ENCODE data around the gene CACNA1F.

DNA sequence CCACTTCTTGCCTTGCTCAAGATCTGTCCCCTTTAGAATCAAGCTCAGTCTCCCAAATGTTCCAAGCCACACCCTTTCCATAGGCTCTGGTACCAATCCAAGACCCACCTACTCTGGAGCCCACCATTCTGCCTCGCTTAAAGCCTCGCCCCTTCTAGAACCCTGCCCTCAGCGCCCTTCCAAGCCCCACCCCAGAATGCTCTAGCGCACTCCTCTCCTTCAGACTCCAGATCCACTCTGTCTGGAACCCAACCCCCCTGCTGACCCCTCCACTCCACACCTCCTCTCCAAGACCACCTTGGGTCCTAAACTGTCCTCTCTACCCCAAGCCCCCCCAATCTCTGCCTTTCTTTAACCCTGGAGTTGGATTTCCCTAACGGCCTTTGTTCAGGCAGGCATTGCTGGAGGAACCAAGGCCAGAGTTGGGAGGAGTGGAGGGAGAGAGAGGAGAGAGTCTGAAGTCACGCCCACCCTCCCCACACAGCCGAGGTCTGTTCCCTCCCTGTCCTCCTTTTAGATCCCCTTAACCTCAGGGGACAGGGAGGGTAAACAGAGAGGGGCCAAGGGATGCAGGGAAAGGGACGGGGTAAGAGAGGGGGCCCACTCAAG lies 44.6 kb downstream of the CACNA1F start:
- TF ChIP-seq, protein P1, sequence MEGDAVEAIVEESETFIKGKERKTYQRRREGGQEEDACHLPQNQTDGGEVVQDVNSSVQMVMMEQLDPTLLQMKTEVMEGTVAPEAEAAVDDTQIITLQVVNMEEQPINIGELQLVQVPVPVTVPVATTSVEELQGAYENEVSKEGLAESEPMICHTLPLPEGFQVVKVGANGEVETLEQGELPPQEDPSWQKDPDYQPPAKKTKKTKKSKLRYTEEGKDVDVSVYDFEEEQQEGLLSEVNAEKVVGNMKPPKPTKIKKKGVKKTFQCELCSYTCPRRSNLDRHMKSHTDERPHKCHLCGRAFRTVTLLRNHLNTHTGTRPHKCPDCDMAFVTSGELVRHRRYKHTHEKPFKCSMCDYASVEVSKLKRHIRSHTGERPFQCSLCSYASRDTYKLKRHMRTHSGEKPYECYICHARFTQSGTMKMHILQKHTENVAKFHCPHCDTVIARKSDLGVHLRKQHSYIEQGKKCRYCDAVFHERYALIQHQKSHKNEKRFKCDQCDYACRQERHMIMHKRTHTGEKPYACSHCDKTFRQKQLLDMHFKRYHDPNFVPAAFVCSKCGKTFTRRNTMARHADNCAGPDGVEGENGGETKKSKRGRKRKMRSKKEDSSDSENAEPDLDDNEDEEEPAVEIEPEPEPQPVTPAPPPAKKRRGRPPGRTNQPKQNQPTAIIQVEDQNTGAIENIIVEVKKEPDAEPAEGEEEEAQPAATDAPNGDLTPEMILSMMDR (IDR thresholded peaks at IDR 0.05) = no peak
- TF ChIP-seq POLR2A (IDR thresholded peaks at IDR 0.05) = no peak
